GM12892 (cell line): Measurements from ENCODE around the gene ALG6.

ENCODE experiments used
- POLR2A ChIP-seq: IDR thresholded peaks from 2 replicates; pipeline ENCODE4 v1.6.1; 2011; ENCODE audit warnings: low read depth, low read length, control low read depth
- TAF1 ChIP-seq: IDR thresholded peaks from 2 replicates; pipeline ENCODE4 v1.6.1; 2011; ENCODE audit warnings: low read depth, mild to moderate bottlenecking, control low read depth, low read length, borderline replicate concordance

GRCh38 chr1:63326473-63327380 lies 40.7 kb upstream of the ALG6 start:
- TF ChIP-seq POLR2A = no peak
- TF ChIP-seq TAF1 = no peak
